Measurements from ENCODE around the gene CHCHD1. TPM values are rescaled to one million over a fixed set of nuclear protein-coding genes. Genes with fewer than 3 reads are reported as not detected.

Gene CHCHD1
- total and polyA plus RNA-seq, 2 donors (not counting 3 experiments of a cell fraction or from before 2014, with no cell fraction given) = 31.7 to 39.2 TPM

DNA sequence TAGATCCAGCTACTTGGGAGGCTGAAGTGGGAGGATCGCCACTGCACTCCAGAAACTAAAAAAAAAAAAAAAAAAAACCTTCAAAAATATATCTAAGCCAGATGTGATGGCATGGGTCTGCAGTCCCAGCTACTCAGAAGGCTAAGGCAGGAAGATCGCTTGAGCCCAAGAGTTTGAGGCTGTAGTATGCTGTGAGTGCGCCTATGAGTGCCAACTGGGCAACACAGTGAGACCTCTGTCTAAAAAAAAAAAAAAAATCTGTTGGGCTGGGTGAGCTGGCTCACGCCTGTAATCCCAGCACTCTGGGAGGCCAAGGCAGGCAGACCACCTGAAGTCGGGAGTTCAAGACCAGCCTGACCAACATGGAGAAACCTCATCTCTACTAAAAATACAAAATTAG is 2.8 kb upstream of the CHCHD1 start:
- DNase-seq (ENCODE audit: low read depth, low spot score) (no peak), FAIRE-seq (no peak)
- dilution Hi-C loops (cut with MboI; ENCODE audit: extremely low pct_ligation_motif_present, low sequenced_read_pairs) (no loop called here), intact Hi-C loops (cut with micrococcal nuclease) (no loop called here)
- H3K9me1 ChIP-seq (replicated peaks; ENCODE audit: control insufficient read depth, extremely low read depth, insufficient read depth, low read length) = no peaks in the 10 kb centered on the region
- H3K79me2 ChIP-seq (ENCODE audit: control insufficient read depth, insufficient read depth, low read length) = peaks cover 61% of the 10 kb centered on the region
- BruUV-seq (replicated peaks) = no TSS peak
- H4K20me1 ChIP-seq (replicated peaks; ENCODE audit: control insufficient read depth, extremely low read depth, insufficient read depth, low read length) = no peaks in the 10 kb centered on the region
- POLR2A ChIA-PET = no interaction called here
- H3K4me3 ChIP-seq (replicated peaks in 1 of 3; ENCODE audit: insufficient read depth in 1 of 3, low read depth in 1 of 3, low read length in 3 of 3) = no peak overlapping the region
- H3K27me3 ChIP-seq (ENCODE audit: control insufficient read depth in 2 of 2, insufficient read depth in 2 of 2, low read length in 2 of 2) = no peaks in the 10 kb centered on the region
- H3K4me1 ChIP-seq (ENCODE audit: control insufficient read depth, extremely low read depth, insufficient read depth, low read length) = peaks cover 26% of the 10 kb centered on the region
- no peaks in the 10 kb centered on the region for H3K9me3 ChIP-seq (replicated peaks; ENCODE audit: control insufficient read depth, insufficient read depth, low read length)
- no peak overlapping the region for H2AFZ ChIP-seq (ENCODE audit: low read depth, low read length)
- no peak overlapping the region for H3K9ac ChIP-seq (replicated peaks; ENCODE audit: extremely low read depth, insufficient read depth, low read length)
- no peak overlapping the region for H3K4me2 ChIP-seq (ENCODE audit: insufficient read depth, low read length)
- TF ChIP-seq POLR2A (IDR thresholded peaks at IDR 0.05; ENCODE audit: low read depth, low read length) (no peak), EZH2 (IDR thresholded peaks at IDR 0.05; ENCODE audit: borderline replicate concordance, low read depth, low read length, severe bottlenecking) (no peak)
- CTCF ChIA-PET = interaction anchor here (8.3 kb wide), 1 partner anchor 100 kb away, joined by 69 read pairs; no protein-coding TSS in a partner anchor
- peaks cover 4 to 5% of the 10 kb centered on the region in 2 experiments for H3K36me3 ChIP-seq (ENCODE audit: control insufficient read depth in 2 of 2, extremely low read depth in 1 of 2, insufficient read depth in 2 of 2, low read length in 2 of 2)
- H3K27ac ChIP-seq (ENCODE audit: insufficient read depth, low read depth, low read length) = no peak overlapping the region

GRCh38 chr10:73779539-73780197 is 2.2 kb upstream of the CHCHD1 start:
- Histone ChIP-seq H3K27me3 (ENCODE audit: control insufficient read depth in 2 of 2, insufficient read depth in 2 of 2, low read length in 2 of 2) (no peaks in the 10 kb centered on the region), H2AFZ (ENCODE audit: low read depth, low read length) (no peak overlapping the region), H3K9ac (replicated peaks; ENCODE audit: extremely low read depth, insufficient read depth, low read length) (no peak overlapping the region), H3K79me2 (ENCODE audit: control insufficient read depth, insufficient read depth, low read length) (peaks cover 57% of the 10 kb centered on the region), H3K36me3 (ENCODE audit: control insufficient read depth in 2 of 2, extremely low read depth in 1 of 2, insufficient read depth in 2 of 2, low read length in 2 of 2) (peaks cover 4 to 5% of the 10 kb centered on the region in 2 experiments), H3K9me1 (replicated peaks; ENCODE audit: control insufficient read depth, extremely low read depth, insufficient read depth, low read length) (no peaks in the 10 kb centered on the region), H3K4me1 (ENCODE audit: control insufficient read depth, extremely low read depth, insufficient read depth, low read length) (peaks cover 25% of the 10 kb centered on the region), H3K4me3 (replicated peaks in 1 of 3; ENCODE audit: insufficient read depth in 1 of 3, low read depth in 1 of 3, low read length in 3 of 3) (no peak overlapping the region), H3K27ac (ENCODE audit: insufficient read depth, low read depth, low read length) (no peak overlapping the region), H3K4me2 (ENCODE audit: insufficient read depth, low read length) (no peak overlapping the region), H3K9me3 (replicated peaks; ENCODE audit: control insufficient read depth, insufficient read depth, low read length) (no peaks in the 10 kb centered on the region), H4K20me1 (replicated peaks; ENCODE audit: control insufficient read depth, extremely low read depth, insufficient read depth, low read length) (no peaks in the 10 kb centered on the region)
- DNase-seq (ENCODE audit: low read depth, low spot score) = no peak
- BruUV-seq (replicated peaks) = no TSS peak
- intact Hi-C loops (cut with micrococcal nuclease) = no loop called here
- TF ChIP-seq POLR2A (IDR thresholded peaks at IDR 0.05; ENCODE audit: low read depth, low read length) (no peak), CTCF (IDR thresholded peaks at IDR 0.05; ENCODE audit: extremely low read depth in 1 of 2, insufficient read depth in 1 of 2, low read depth in 1 of 2, low read length in 2 of 2) (no peak)
- dilution Hi-C loops (cut with MboI; ENCODE audit: extremely low pct_ligation_motif_present, low sequenced_read_pairs) = no loop called here
- POLR2A ChIA-PET = no interaction called here
- no peak for FAIRE-seq
- CTCF ChIA-PET = interaction anchor here (0.7 to 8.3 kb wide), 2 partner anchors 11 to 99 kb away, joined by 3 to 69 read pairs; no protein-coding TSS in a partner anchor
